Prostate gland (tissue), 2 donors: ENCODE results near the gene TIGD3. TPM values are rescaled to one million over a fixed set of nuclear protein-coding genes. Genes with fewer than 3 reads are reported as not detected.
A peak's percentile ranks its signal among the peaks of the same experiment; 100 is the strongest.

ENCODE experiments used
- DNase-seq: peaks from one replicate; pipeline ENCODE4 v3.0.0-alpha.2; 2019; ENCODE audit warnings: low spot score
- H3K27ac ChIP-seq, 2 donors: fragments of 200-600 bp; sonication (generic); 2 replicates each; pipeline ENCODE4 v1.5.1; 2017 to 2019
- H3K27me3 ChIP-seq: fragments of 200-600 bp; sonication (generic); replicated peaks from 2 replicates; pipeline ENCODE4 v1.5.1; 2019; ENCODE audit not compliant: insufficient read depth
- H3K36me3 ChIP-seq, 2 donors: fragments of 200-600 bp; sonication (generic); 1 replicate in 1 of 2; 2 replicates in 1 of 2; pipeline versions ENCODE4 v1.5.1 to v1.8.1; 2017 to 2019
- H3K4me1 ChIP-seq: fragments of 200-600 bp; sonication (generic); replicated peaks from 2 replicates; pipeline ENCODE4 v1.5.1; 2019
- H3K4me3 ChIP-seq, 2 donors: fragments of 200-600 bp; sonication (generic); 2 replicates each; pipeline ENCODE4 v1.5.1; 2017 to 2019
- H3K9me3 ChIP-seq: fragments of 200-600 bp; sonication (generic); 2 replicates; pipeline ENCODE4 v1.5.1; 2017
- CTCF ChIP-seq, 4 experiments: fragments of 200-600 bp in 2 of 4; fragments of 450-650 bp in 2 of 4; sonication (generic) in 2 of 4; IDR thresholded peaks; 1 replicate in 3 of 4; 2 replicates in 1 of 4; pipeline ENCODE4 v1.5.1; 2016 to 2019; ENCODE audit warnings: antibody characterized with exemption in 4 of 4, mild to moderate bottlenecking in 2 of 4, moderate library complexity in 2 of 4
- POLR2A ChIP-seq: fragments of 450-650 bp; IDR thresholded peaks from one replicate; pipeline ENCODE4 v1.6.1; 2016; ENCODE audit warnings: antibody characterized with exemption, mild to moderate bottlenecking
- POLR2AphosphoS5 ChIP-seq: sonication (generic); formaldehyde crosslinking; IDR thresholded peaks from one replicate; pipeline ENCODE4 v1.6.1; 2017; ENCODE audit warnings: antibody characterized with exemption
- WGBS: methylation state at CpG from one replicate; pipeline ENCODE4 v1.1.5; 2018; 5-methylcytosine and 5-hydroxymethylcytosine counted together
- intact Hi-C: fragments of 100-400 bp; cut with DNase I; formaldehyde crosslinking; loops from one replicate; pipeline ENCODE4 v1.14.2; 2022
- total RNA-seq, 2 donors: library from RNA; depleted of rRNA; stranded (reverse); fragments of >200 nt; gene quantifications; one replicate each; pipeline ENCODE4 v1.1.0, GENCODE V29; 2016

TIGD3 gene
- total RNA-seq, 2 donors from 2014 or later: 0.27 to 4.7 TPM

- 78% methylated on average over 5 of the region's 5 CpGs for WGBS
- H3K9me3 ChIP-seq: no peaks in the 10 kb centered on the region
- DNase-seq: no peak
- no peak for TF ChIP-seq POLR2AphosphoS5
- no peak for TF ChIP-seq POLR2A
- no peak for TF ChIP-seq CTCF (IDR thresholded peaks at IDR 0.05)
- intact Hi-C loops: no loop called here
- no peak overlapping the region for H3K4me3 ChIP-seq
- peaks cover 8% of the 10 kb centered on the region for H3K4me1 ChIP-seq
- no peak overlapping the region for H3K27ac ChIP-seq
- no peaks in the 10 kb centered on the region for H3K36me3 ChIP-seq
- no peaks in the 10 kb centered on the region for H3K27me3 ChIP-seq
Observed at GRCh38 chr11:65309006-65309405, 45.5 kb upstream of the TIGD3 start.

GRCh38 chr11:65310215-65310614 is 44.3 kb upstream of the TIGD3 start:
- Histone ChIP-seq H3K27ac (no peak overlapping the region), H3K4me3 (no peak overlapping the region), H3K9me3 (no peaks in the 10 kb centered on the region), H3K4me1 (peaks cover 8% of the 10 kb centered on the region), H3K27me3 (no peaks in the 10 kb centered on the region), H3K36me3 (no peaks in the 10 kb centered on the region)
- intact Hi-C loops: no loop called here
- WGBS: 61% methylated on average over 10 of the region's 10 CpGs
- no peak for TF ChIP-seq POLR2AphosphoS5
- no peak for DNase-seq

GRCh38 chr11:65310736-65311135 is 43.8 kb upstream of the TIGD3 start:
- Histone ChIP-seq H3K4me3 (no peak overlapping the region), H3K4me1 (peaks cover 5% of the 10 kb centered on the region), H3K27me3 (no peaks in the 10 kb centered on the region), H3K36me3 (no peaks in the 10 kb centered on the region), H3K9me3 (no peaks in the 10 kb centered on the region), H3K27ac (no peak overlapping the region)
- intact Hi-C loops: no loop called here
- no peak for TF ChIP-seq POLR2AphosphoS5
- 38% methylated on average over 5 of the region's 6 CpGs for WGBS
- no peak for DNase-seq

GRCh38 chr11:65311170-65311678 is 43.3 kb upstream of the TIGD3 start:
- peaks cover under 1% of the 10 kb centered on the region for H3K4me1 ChIP-seq
- H3K27ac ChIP-seq: no peak overlapping the region
- no peak for DNase-seq
- no peaks in the 10 kb centered on the region for H3K27me3 ChIP-seq
- no peak for TF ChIP-seq POLR2A
- no peak for TF ChIP-seq CTCF (IDR thresholded peaks at IDR 0.05)
- no peak for TF ChIP-seq POLR2AphosphoS5
- H3K9me3 ChIP-seq: no peaks in the 10 kb centered on the region
- no peaks in the 10 kb centered on the region for H3K36me3 ChIP-seq
- intact Hi-C loops: no loop called here
- H3K4me3 ChIP-seq: no peak overlapping the region
- WGBS: 86% methylated on average over 5 of the region's 5 CpGs

- intact Hi-C loops: loop anchor here (1.0 to 5.0 kb wide), 2 partner anchors 36 to 87 kb away; no protein-coding TSS in a partner anchor
- no peaks in the 10 kb centered on the region for H3K36me3 ChIP-seq
- peak within 1 kb of the TSS; percentile 84 to 86 for H3K27ac ChIP-seq
- H3K27me3 ChIP-seq: no peaks in the 10 kb centered on the region
- peak; percentile 77 for TF ChIP-seq POLR2A
- peak in 2 of 4 experiments; percentile 21 to 41 for TF ChIP-seq CTCF (IDR thresholded peaks at IDR 0.05)
- TF ChIP-seq POLR2AphosphoS5: peak; percentile 37
- no peaks in the 10 kb centered on the region for H3K4me1 ChIP-seq
- peak within 1 kb of the TSS; percentile 65 to 85 for H3K4me3 ChIP-seq
- DNase-seq: peak; percentile 79
- no peaks in the 10 kb centered on the region for H3K9me3 ChIP-seq
- under 1% methylated on average over 42 of the region's 74 CpGs for WGBS
Observed at GRCh38 chr11:65314501-65315203, 39.9 kb upstream of the TIGD3 start, which contains the start of gene CDC42EP2. CDC42EP2 (plus strand) TSS chr11:65314866; CDS start chr11:65320899, 6,033 bp downstream.
